ENCODE results near the gene FBXL16. TPM values are rescaled to one million over a fixed set of nuclear protein-coding genes. Genes with fewer than 3 reads are reported as not detected.
A peak's percentile ranks its signal among the peaks of the same experiment; 100 is the strongest.

The FBXL16 gene
- total and polyA plus RNA-seq, 2 of the 13 experiments (the other 11 are each of a cell fraction or from before 2014, with no cell fraction given) = 0.22 to 2.0 TPM

GRCh38 chr16:727291-727977 lies 21.8 kb upstream of the FBXL16 start (continued):
- TF ChIP-seq FOXP4 (CRISPR knock-in tag; IDR thresholded peaks at IDR 0.05) (no peak), ZNF75D (CRISPR knock-in tag; IDR thresholded peaks at IDR 0.05; ENCODE audit: borderline replicate concordance) (no peak), ZHX1 (CRISPR knock-in tag; IDR thresholded peaks at IDR 0.05; ENCODE audit: low read depth) (no peak; the same call in 1 of the 2 replicates), E2F1 (CRISPR knock-in tag; IDR thresholded peaks at IDR 0.05) (no peak), UBTF (CRISPR knock-in tag; IDR thresholded peaks at IDR 0.05) (peak; percentile 65), HNRNPL (IDR thresholded peaks at IDR 0.05; ENCODE audit: low read depth, low read length) (0 out of 2 replicates have a peak, but pooled peaks have one; percentile 16), ZNF10 (CRISPR knock-in tag; IDR thresholded peaks at IDR 0.05; ENCODE audit: borderline replicate concordance, low read depth) (no peak), AGO2 (optimal IDR thresholded peaks at IDR 0.05; ENCODE audit: low read depth, low read length) (no peak), GRHL1 (CRISPR knock-in tag; conservative IDR thresholded peaks at IDR 0.05) (no peak), MYC (CRISPR knock-in tag; IDR thresholded peaks at IDR 0.05; ENCODE audit: borderline replicate concordance) (no peak), ZNF629 (CRISPR knock-in tag; conservative IDR thresholded peaks at IDR 0.05) (no peak), ZNF691 (CRISPR knock-in tag; IDR thresholded peaks at IDR 0.05; ENCODE audit: borderline replicate concordance, low read depth) (0 out of 2 replicates have a peak, but pooled peaks have one; percentile 17), ZBTB26 (CRISPR knock-in tag; IDR thresholded peaks at IDR 0.05; ENCODE audit: borderline replicate concordance) (peak; percentile 13; the same call in 1 of the 2 replicates), KDM5A (IDR thresholded peaks at IDR 0.05; ENCODE audit: borderline replicate concordance, low read length) (no peak), ZSCAN31 (CRISPR knock-in tag; IDR thresholded peaks at IDR 0.05; ENCODE audit: low read depth) (no peak)
